HEK293 (cell line): ENCODE data around the gene MGST2.

ENCODE experiments used
- CTCF ChIA-PET: fragments of 350-600 bp; formaldehyde crosslinking; extraction: SDS; loops from one replicate; lab custom pipeline; 2021; ENCODE audit warnings: antibody characterized with exemption; lab: Yijun Ruan, JAX
- POLR2A ChIA-PET: fragments of 300-600 bp; formaldehyde crosslinking; extraction: SDS; loops from one replicate; lab custom pipeline; 2020; ENCODE audit warnings: antibody characterized with exemption, inconsistent platforms; lab: Yijun Ruan, JAX
- H3K27ac ChIP-seq: fragments of 200-500 bp; sonication (Bioruptor generic); 2 replicates; pipeline ENCODE4 v1.5.1; 2014; ENCODE audit warnings: low read depth, low read length, control low read depth, inconsistent platforms; ENCODE audit errors: extremely low read depth
- H3K36me3 ChIP-seq, 2 experiments: fragments of 200-500 bp in 1 of 2; sonication (Bioruptor generic) in 1 of 2; 1 replicate in 1 of 2; 2 replicates in 1 of 2; pipeline ENCODE4 v1.5.1; 2014 to 2017; ENCODE audit warnings: inconsistent platforms in 2 of 2, low read length in 2 of 2; ENCODE audit not compliant: control insufficient read depth in 2 of 2, insufficient read depth in 1 of 2
- H3K4me1 ChIP-seq: fragments of 200-500 bp; sonication (Bioruptor generic); 2 replicates; pipeline ENCODE4 v1.5.1; 2014; ENCODE audit warnings: mild to moderate bottlenecking, low read length, inconsistent platforms; ENCODE audit not compliant: control insufficient read depth, insufficient read depth
- H3K4me3 ChIP-seq: 2 replicates; pipeline ENCODE4 v1.5.1; 2011; ENCODE audit warnings: low read depth, mild to moderate bottlenecking, control low read depth, low read length, moderate library complexity
- H3K9me3 ChIP-seq: fragments of 200-500 bp; sonication (Bioruptor generic); 2 replicates; pipeline ENCODE4 v1.5.1; 2014; ENCODE audit warnings: low read depth, low read length, inconsistent platforms; ENCODE audit not compliant: control insufficient read depth, insufficient read depth
- OSR2 ChIP-seq: fragments of 450-650 bp; formaldehyde crosslinking; IDR thresholded peaks from 2 replicates; pipeline ENCODE4 v1.5.1; 2016; ENCODE audit warnings: missing biosample characterization, missing genetic modification characterization
- PRDM10 ChIP-seq: fragments of 450-650 bp; formaldehyde crosslinking; IDR thresholded peaks from 2 replicates; pipeline ENCODE4 v1.5.1; 2016; ENCODE audit warnings: missing biosample characterization, missing genetic modification characterization
- ZBTB49 ChIP-seq: fragments of 450-650 bp; formaldehyde crosslinking; IDR thresholded peaks from 2 replicates; pipeline ENCODE4 v1.5.1; 2016; ENCODE audit warnings: missing biosample characterization, missing genetic modification characterization, low read depth
- ZNF146 ChIP-seq: fragments of 450-650 bp; formaldehyde crosslinking; IDR thresholded peaks from 2 replicates; pipeline ENCODE4 v1.5.1; 2016; ENCODE audit warnings: missing biosample characterization, missing genetic modification characterization
- ZNF2 ChIP-seq: fragments of 450-650 bp; formaldehyde crosslinking; IDR thresholded peaks from 2 replicates; pipeline ENCODE4 v1.5.1; 2016; ENCODE audit warnings: missing biosample characterization, missing genetic modification characterization
- ZNF239 ChIP-seq: fragments of 450-650 bp; formaldehyde crosslinking; IDR thresholded peaks from 2 replicates; pipeline ENCODE4 v1.5.1; 2016; ENCODE audit warnings: missing biosample characterization, missing genetic modification characterization
- ZNF341 ChIP-seq: fragments of 450-650 bp; formaldehyde crosslinking; IDR thresholded peaks from 2 replicates; pipeline ENCODE4; 2016; ENCODE audit warnings: low read depth, missing biosample characterization, missing genetic modification characterization
- ZNF398 ChIP-seq: fragments of 450-650 bp; formaldehyde crosslinking; IDR thresholded peaks from 2 replicates; pipeline ENCODE4 v1.5.1; 2017; ENCODE audit warnings: missing biosample characterization, missing genetic modification characterization
- ZNF433 ChIP-seq: fragments of 450-650 bp; formaldehyde crosslinking; IDR thresholded peaks from 2 replicates; pipeline ENCODE4 v1.5.1; 2016; ENCODE audit warnings: missing biosample characterization, missing genetic modification characterization, low read depth
- ZNF585B ChIP-seq: fragments of 450-650 bp; formaldehyde crosslinking; IDR thresholded peaks from 2 replicates; pipeline ENCODE4 v1.5.1; 2016; ENCODE audit warnings: missing biosample characterization, missing genetic modification characterization
- ZNF610 ChIP-seq: fragments of 450-650 bp; formaldehyde crosslinking; IDR thresholded peaks from 2 replicates; pipeline ENCODE4 v1.5.1; 2016; ENCODE audit warnings: missing biosample characterization, missing genetic modification characterization, borderline replicate concordance
- ZNF670 ChIP-seq: fragments of 450-650 bp; formaldehyde crosslinking; IDR thresholded peaks from 2 replicates; pipeline ENCODE4 v1.5.1; 2016; ENCODE audit warnings: missing biosample characterization, missing genetic modification characterization, low read depth
- ZNF701 ChIP-seq: fragments of 450-650 bp; formaldehyde crosslinking; IDR thresholded peaks from 2 replicates; pipeline ENCODE4 v1.5.1; 2016; ENCODE audit warnings: missing biosample characterization, missing genetic modification characterization
- ZNF707 ChIP-seq: fragments of 450-650 bp; formaldehyde crosslinking; IDR thresholded peaks from 2 replicates; pipeline ENCODE4 v1.5.1; 2016; ENCODE audit warnings: missing biosample characterization, missing genetic modification characterization
- ZNF776 ChIP-seq: fragments of 450-650 bp; formaldehyde crosslinking; IDR thresholded peaks from 2 replicates; pipeline ENCODE4 v1.5.0; 2017; ENCODE audit warnings: missing biosample characterization, missing genetic modification characterization, borderline replicate concordance
- TF ChIP-seq, protein P1 (sequence below): fragments of 450-650 bp; formaldehyde crosslinking; IDR thresholded peaks from 2 replicates; pipeline ENCODE4 v1.5.1; 2016; ENCODE audit warnings: missing biosample characterization, missing genetic modification characterization

The MGST2 gene

GRCh38 chr4:139647184-139647583 lies 18.4 kb upstream of the MGST2 start:
- no peak overlapping the region for H3K27ac ChIP-seq
- H3K36me3 ChIP-seq = no peaks in the 10 kb centered on the region
- no peak overlapping the region for H3K4me3 ChIP-seq
- no peaks in the 10 kb centered on the region for H3K4me1 ChIP-seq
- CTCF ChIA-PET = interaction anchor here (0.7 to 3.0 kb wide), 2 partner anchors 9 to 222 kb away, joined by 3 to 16 read pairs; no protein-coding TSS in a partner anchor
- POLR2A ChIA-PET = no interaction called here
- TF ChIP-seq OSR2 (no peak), ZNF433 (tag by site-specific recombination) (no peak), ZNF610 (tag by site-specific recombination) (no peak), ZNF585B (no peak), ZNF670 (no peak), ZNF701 (no peak), ZNF341 (tag by site-specific recombination) (no peak)
- TF ChIP-seq, protein P1, sequence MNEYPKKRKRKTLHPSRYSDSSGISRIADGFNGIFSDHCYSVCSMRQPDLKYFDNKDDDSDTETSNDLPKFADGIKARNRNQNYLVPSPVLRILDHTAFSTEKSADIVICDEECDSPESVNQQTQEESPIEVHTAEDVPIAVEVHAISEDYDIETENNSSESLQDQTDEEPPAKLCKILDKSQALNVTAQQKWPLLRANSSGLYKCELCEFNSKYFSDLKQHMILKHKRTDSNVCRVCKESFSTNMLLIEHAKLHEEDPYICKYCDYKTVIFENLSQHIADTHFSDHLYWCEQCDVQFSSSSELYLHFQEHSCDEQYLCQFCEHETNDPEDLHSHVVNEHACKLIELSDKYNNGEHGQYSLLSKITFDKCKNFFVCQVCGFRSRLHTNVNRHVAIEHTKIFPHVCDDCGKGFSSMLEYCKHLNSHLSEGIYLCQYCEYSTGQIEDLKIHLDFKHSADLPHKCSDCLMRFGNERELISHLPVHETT (tag by site-specific recombination) = no peak
- H3K9me3 ChIP-seq = no peaks in the 10 kb centered on the region

DNA sequence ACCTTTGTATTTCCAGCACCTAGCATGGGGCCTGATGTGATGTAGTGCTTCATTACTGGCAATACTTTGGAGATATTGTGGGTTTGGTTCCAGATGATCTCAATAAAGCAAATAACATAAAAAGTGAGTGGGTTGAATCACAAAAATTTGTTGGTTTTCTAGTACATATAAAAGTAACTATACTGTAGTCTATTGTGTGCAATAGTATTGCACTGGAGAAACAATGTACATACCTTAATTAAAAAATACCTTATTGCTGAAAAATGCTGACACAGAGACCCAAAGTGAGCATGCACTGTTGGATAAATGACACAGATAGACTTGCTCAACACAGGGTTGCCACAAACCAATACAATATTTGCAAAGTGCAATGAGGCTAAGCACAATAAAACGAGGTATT lies 17.7 kb upstream of the MGST2 start:
- Histone ChIP-seq H3K27ac (no peak overlapping the region), H3K4me3 (no peak overlapping the region), H3K9me3 (no peaks in the 10 kb centered on the region), H3K4me1 (no peaks in the 10 kb centered on the region), H3K36me3 (no peaks in the 10 kb centered on the region)
- ChIA-PET CTCF (no interaction called here), POLR2A (no interaction called here)
- TF ChIP-seq ZNF707 (no peak), OSR2 (no peak), PRDM10 (tag by site-specific recombination) (no peak), ZBTB49 (no peak), ZNF776 (no peak)

- ChIA-PET CTCF (interaction anchor here (0.6 to 2.5 kb wide), 28 partner anchors 8 to 621 kb away, joined by 3 to 29 read pairs (median 4); partner anchors contain the start of gene MGST2), POLR2A (no interaction called here)
- no peaks in the 10 kb centered on the region for H3K9me3 ChIP-seq
- no peak overlapping the region for H3K27ac ChIP-seq
- H3K4me3 ChIP-seq = no peak overlapping the region
- H3K36me3 ChIP-seq = no peaks in the 10 kb centered on the region
- H3K4me1 ChIP-seq = no peaks in the 10 kb centered on the region
- TF ChIP-seq PRDM10 (tag by site-specific recombination) = peak; percentile 95
- TF ChIP-seq ZNF239 (tag by site-specific recombination) = no peak
- no peak for TF ChIP-seq ZNF146 (tag by site-specific recombination)
- peak; percentile 90 for TF ChIP-seq ZNF2 (tag by site-specific recombination)
- TF ChIP-seq ZNF398 (tag by site-specific recombination) = no peak
Observed at GRCh38 chr4:139651282-139652194, 14.1 kb upstream of the MGST2 start.
